GM23338 (cell line): ENCODE results near the gene RAB19. TPM values are rescaled to one million over a fixed set of nuclear protein-coding genes. Genes with fewer than 3 reads are reported as not detected.

ENCODE experiments used
- ATAC-seq: fragments of 200-7000 bp; cut with Tn5 transposase; 3 replicates; pipeline ENCODE4 v1.9.1; 2020
- DNase-seq: peaks from one replicate; pipeline ENCODE4 v3.0.0-alpha.2; 2015; ENCODE audit warnings: low spot score
- H2AFZ ChIP-seq: fragments of 200-600 bp; sonication (generic); 2 replicates; pipeline ENCODE4 v1.8.0; 2016; ENCODE audit warnings: antibody characterized with exemption, mild to moderate bottlenecking, moderate library complexity
- H3F3A ChIP-seq: fragments of 200-600 bp; sonication (generic); replicated peaks from 2 replicates; pipeline ENCODE4 v1.8.0; 2017; ENCODE audit warnings: antibody characterized with exemption, mixed run types, low read depth
- H3K27ac ChIP-seq: fragments of 200-600 bp; sonication (generic); 2 replicates; pipeline ENCODE4 v1.6.1; 2016; ENCODE audit warnings: low read depth
- H3K27me3 ChIP-seq: fragments of 200-600 bp; sonication (generic); 2 replicates; pipeline ENCODE4 v1.8.0; 2016; ENCODE audit warnings: mild to moderate bottlenecking, mixed run types, moderate library complexity; ENCODE audit not compliant: insufficient read depth
- H3K36me3 ChIP-seq: fragments of 200-600 bp; sonication (generic); 2 replicates; pipeline ENCODE4 v1.8.0; 2016; ENCODE audit warnings: mild to moderate bottlenecking; ENCODE audit not compliant: insufficient read depth
- H3K4me1 ChIP-seq: fragments of 200-600 bp; sonication (generic); 2 replicates; pipeline ENCODE4 v1.8.0; 2016; ENCODE audit warnings: mild to moderate bottlenecking, moderate library complexity; ENCODE audit not compliant: insufficient read depth
- H3K4me2 ChIP-seq: fragments of 200-600 bp; sonication (generic); 2 replicates; pipeline ENCODE4 v1.7.1; 2017; ENCODE audit warnings: mixed run types
- H3K4me3 ChIP-seq: fragments of 200-600 bp; sonication (generic); 2 replicates; pipeline ENCODE4 v1.6.1; 2016; ENCODE audit warnings: mixed run types
- H3K79me2 ChIP-seq: fragments of 200-600 bp; sonication (generic); replicated peaks from 2 replicates; pipeline ENCODE4 v1.8.0; 2017; ENCODE audit warnings: mild to moderate bottlenecking; ENCODE audit not compliant: insufficient read depth
- H3K9me2 ChIP-seq: fragments of 200-600 bp; sonication (generic); 2 replicates; pipeline ENCODE4 v1.8.0; 2017; ENCODE audit not compliant: insufficient read depth
- H4K20me1 ChIP-seq: fragments of 200-600 bp; sonication (generic); replicated peaks from 2 replicates; pipeline ENCODE4 v1.8.0; 2017; ENCODE audit warnings: mild to moderate bottlenecking; ENCODE audit not compliant: insufficient read depth
- H3K27ac Mint-ChIP-seq: 2 replicates; pipeline ENCODE4 v1.8.0; 2020; ENCODE audit warnings: inconsistent platforms, mild to moderate bottlenecking, moderate library complexity, mixed read lengths
- H3K27me3 Mint-ChIP-seq: 3 replicates; pipeline ENCODE4 v1.8.0; 2022; ENCODE audit warnings: low read depth, mild to moderate bottlenecking, moderate library complexity, mixed read lengths, inconsistent platforms; ENCODE audit not compliant: insufficient read depth, poor library complexity
- H3K36me3 Mint-ChIP-seq: 3 replicates; pipeline ENCODE4 v1.8.0; 2021; ENCODE audit warnings: low read depth, mild to moderate bottlenecking, inconsistent platforms, moderate library complexity, mixed read lengths
- H3K4me1 Mint-ChIP-seq: 3 replicates; pipeline ENCODE4 v1.8.0; 2020; ENCODE audit warnings: mild to moderate bottlenecking, inconsistent platforms, mixed read lengths
- H3K4me3 Mint-ChIP-seq: 3 replicates; pipeline ENCODE4 v1.8.0; 2021; ENCODE audit warnings: moderate library complexity, mild to moderate bottlenecking, inconsistent platforms, mixed read lengths
- H3K9me3 Mint-ChIP-seq: 3 replicates; pipeline ENCODE4 v1.8.0; 2020; ENCODE audit warnings: moderate library complexity, mild to moderate bottlenecking, inconsistent platforms, mixed read lengths
- CREB1 ChIP-seq: fragments of 250-450 bp; sonication (Bioruptor Pico); IDR thresholded peaks from 2 replicates; pipeline ENCODE4 v1.5.0; 2020; ENCODE audit warnings: low read depth, mild to moderate bottlenecking, moderate library complexity
- ETS1 ChIP-seq: IDR thresholded peaks from 2 replicates; pipeline ENCODE4 v1.6.1; 2016; ENCODE audit warnings: antibody characterized with exemption
- EZH2 ChIP-seq: fragments of 200-600 bp; sonication (generic); IDR thresholded peaks from one replicate; pipeline ENCODE4 v1.8.0; 2017; ENCODE audit warnings: antibody characterized with exemption, mild to moderate bottlenecking, low read depth; ENCODE audit not compliant: unreplicated experiment
- EZH2phosphoT487 ChIP-seq: fragments of 200-600 bp; sonication (generic); IDR thresholded peaks from one replicate; pipeline ENCODE4 v1.8.1; 2018; ENCODE audit warnings: antibody characterized with exemption; ENCODE audit not compliant: unreplicated experiment
- JUNB ChIP-seq: IDR thresholded peaks from one replicate; pipeline ENCODE4 v1.6.1; 2016; ENCODE audit warnings: antibody characterized with exemption; ENCODE audit not compliant: unreplicated experiment
- NANOG ChIP-seq: IDR thresholded peaks from 2 replicates; pipeline ENCODE4 v1.6.1; 2016; ENCODE audit warnings: antibody characterized with exemption, borderline replicate concordance
- POLR2AphosphoS5 ChIP-seq: IDR thresholded peaks from 2 replicates; pipeline ENCODE4 v1.6.1; 2016; ENCODE audit warnings: antibody characterized with exemption, low read depth
- STAT1 ChIP-seq: IDR thresholded peaks from one replicate; pipeline ENCODE4 v1.6.1; 2016; ENCODE audit warnings: antibody characterized with exemption; ENCODE audit not compliant: unreplicated experiment
- ZNF114 ChIP-seq: fragments of 250-450 bp; sonication (Bioruptor Pico); IDR thresholded peaks from 2 replicates; pipeline ENCODE4 v1.5.0; 2020; ENCODE audit warnings: mild to moderate bottlenecking, moderate library complexity
- ZNF331 ChIP-seq: fragments of 250-450 bp; sonication (Bioruptor Pico); IDR thresholded peaks from 2 replicates; pipeline ENCODE4 v1.5.0; 2020; ENCODE audit warnings: low read depth, mild to moderate bottlenecking, moderate library complexity
- ZNF462 ChIP-seq: fragments of 250-450 bp; sonication (Bioruptor Pico); IDR thresholded peaks from 2 replicates; pipeline ENCODE4 v1.5.0; 2020; ENCODE audit warnings: mild to moderate bottlenecking, moderate library complexity
- polyA plus RNA-seq: library from polyadenylated mRNA; unstranded; fragments of >200 nt; fragmentation: Nextera tagmentation; extraction: Ambion mirVana; gene quantifications from 2 replicates; pipeline ENCODE4 v1.2.1, GENCODE V29; 2016
- total RNA-seq: library from RNA; depleted of rRNA; stranded (reverse); fragments of >200 nt; shearing (Covaris generic); gene quantifications from 2 replicates; pipeline ENCODE4 v1.2.3, GENCODE V29; 2014
- TF ChIP-seq, protein P1 (sequence below), 2 experiments: fragments of 200-600 bp in 1 of 2; sonication (generic) in 1 of 2; conservative IDR thresholded peaks; 2 replicates each; pipeline versions ENCODE4 v1.5.1 to v1.6.1; 2016 to 2017; ENCODE audit warnings: antibody characterized with exemption in 2 of 2, low read depth in 2 of 2, mild to moderate bottlenecking in 2 of 2, moderate library complexity in 1 of 2
- TF ChIP-seq, protein P2 (sequence below): IDR thresholded peaks from one replicate; pipeline ENCODE4 v1.6.1; 2018; ENCODE audit warnings: antibody characterized with exemption; ENCODE audit not compliant: unreplicated experiment

The RAB19 gene
- total and polyA plus RNA-seq, 2 experiments from 2014 or later: 2.5 to 5.2 TPM

GRCh38 chr7:140421521-140421920 lies 17.7 kb downstream of the RAB19 start:
- no peak overlapping the region for H3K27ac ChIP-seq
- DNase-seq: no peak

More at GRCh38 chr7:140421521-140421920, 17.7 kb downstream of the RAB19 start:
- Mint-ChIP-seq H3K27ac (no peak overlapping the region), H3K4me3 (no peak overlapping the region), H3K4me1 (no peaks in the 10 kb centered on the region), H3K36me3 (peaks cover 7% of the 10 kb centered on the region; the same call in 2 of the 3 replicates), H3K27me3 (peaks cover 8% of the 10 kb centered on the region), H3K9me3 (no peaks in the 10 kb centered on the region)
- ATAC-seq: no peak
- H3K4me3 ChIP-seq: no peak overlapping the region
- TF ChIP-seq NANOG (no peak), EZH2 (no peak), JUNB (no peak), ZNF114 (no peak), CREB1 (CRISPR knock-in tag) (no peak), STAT1 (no peak), ZNF331 (CRISPR knock-in tag) (no peak), EZH2phosphoT487 (no peak), ZNF462 (CRISPR knock-in tag) (no peak), ETS1 (no peak), POLR2AphosphoS5 (no peak)
- TF ChIP-seq, protein P1, sequence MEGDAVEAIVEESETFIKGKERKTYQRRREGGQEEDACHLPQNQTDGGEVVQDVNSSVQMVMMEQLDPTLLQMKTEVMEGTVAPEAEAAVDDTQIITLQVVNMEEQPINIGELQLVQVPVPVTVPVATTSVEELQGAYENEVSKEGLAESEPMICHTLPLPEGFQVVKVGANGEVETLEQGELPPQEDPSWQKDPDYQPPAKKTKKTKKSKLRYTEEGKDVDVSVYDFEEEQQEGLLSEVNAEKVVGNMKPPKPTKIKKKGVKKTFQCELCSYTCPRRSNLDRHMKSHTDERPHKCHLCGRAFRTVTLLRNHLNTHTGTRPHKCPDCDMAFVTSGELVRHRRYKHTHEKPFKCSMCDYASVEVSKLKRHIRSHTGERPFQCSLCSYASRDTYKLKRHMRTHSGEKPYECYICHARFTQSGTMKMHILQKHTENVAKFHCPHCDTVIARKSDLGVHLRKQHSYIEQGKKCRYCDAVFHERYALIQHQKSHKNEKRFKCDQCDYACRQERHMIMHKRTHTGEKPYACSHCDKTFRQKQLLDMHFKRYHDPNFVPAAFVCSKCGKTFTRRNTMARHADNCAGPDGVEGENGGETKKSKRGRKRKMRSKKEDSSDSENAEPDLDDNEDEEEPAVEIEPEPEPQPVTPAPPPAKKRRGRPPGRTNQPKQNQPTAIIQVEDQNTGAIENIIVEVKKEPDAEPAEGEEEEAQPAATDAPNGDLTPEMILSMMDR (conservative IDR thresholded peaks at IDR 0.05; ENCODE audit: low read depth in 2 of 2): no peak
- TF ChIP-seq, protein P2, sequence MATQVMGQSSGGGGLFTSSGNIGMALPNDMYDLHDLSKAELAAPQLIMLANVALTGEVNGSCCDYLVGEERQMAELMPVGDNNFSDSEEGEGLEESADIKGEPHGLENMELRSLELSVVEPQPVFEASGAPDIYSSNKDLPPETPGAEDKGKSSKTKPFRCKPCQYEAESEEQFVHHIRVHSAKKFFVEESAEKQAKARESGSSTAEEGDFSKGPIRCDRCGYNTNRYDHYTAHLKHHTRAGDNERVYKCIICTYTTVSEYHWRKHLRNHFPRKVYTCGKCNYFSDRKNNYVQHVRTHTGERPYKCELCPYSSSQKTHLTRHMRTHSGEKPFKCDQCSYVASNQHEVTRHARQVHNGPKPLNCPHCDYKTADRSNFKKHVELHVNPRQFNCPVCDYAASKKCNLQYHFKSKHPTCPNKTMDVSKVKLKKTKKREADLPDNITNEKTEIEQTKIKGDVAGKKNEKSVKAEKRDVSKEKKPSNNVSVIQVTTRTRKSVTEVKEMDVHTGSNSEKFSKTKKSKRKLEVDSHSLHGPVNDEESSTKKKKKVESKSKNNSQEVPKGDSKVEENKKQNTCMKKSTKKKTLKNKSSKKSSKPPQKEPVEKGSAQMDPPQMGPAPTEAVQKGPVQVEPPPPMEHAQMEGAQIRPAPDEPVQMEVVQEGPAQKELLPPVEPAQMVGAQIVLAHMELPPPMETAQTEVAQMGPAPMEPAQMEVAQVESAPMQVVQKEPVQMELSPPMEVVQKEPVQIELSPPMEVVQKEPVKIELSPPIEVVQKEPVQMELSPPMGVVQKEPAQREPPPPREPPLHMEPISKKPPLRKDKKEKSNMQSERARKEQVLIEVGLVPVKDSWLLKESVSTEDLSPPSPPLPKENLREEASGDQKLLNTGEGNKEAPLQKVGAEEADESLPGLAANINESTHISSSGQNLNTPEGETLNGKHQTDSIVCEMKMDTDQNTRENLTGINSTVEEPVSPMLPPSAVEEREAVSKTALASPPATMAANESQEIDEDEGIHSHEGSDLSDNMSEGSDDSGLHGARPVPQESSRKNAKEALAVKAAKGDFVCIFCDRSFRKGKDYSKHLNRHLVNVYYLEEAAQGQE: no peak
- no peaks in the 10 kb centered on the region for H3K4me1 ChIP-seq
- H4K20me1 ChIP-seq: no peaks in the 10 kb centered on the region
- H3K36me3 ChIP-seq: no peaks in the 10 kb centered on the region
- no peaks in the 10 kb centered on the region for H3K9me2 ChIP-seq
- H3F3A ChIP-seq: 0 out of 2 replicates have a peak, but pooled peaks cover 3% of the 10 kb centered on the region
- H3K27me3 ChIP-seq: no peaks in the 10 kb centered on the region
- no peak overlapping the region for H2AFZ ChIP-seq
- H3K4me2 ChIP-seq: no peak overlapping the region
- no peaks in the 10 kb centered on the region for H3K79me2 ChIP-seq
